ENCODE data around the gene ADGB.

Gene ADGB

GRCh38 chr6:146593986-146594385 lies 4.8 kb upstream of the ADGB start:
- TF ChIP-seq, protein P1, sequence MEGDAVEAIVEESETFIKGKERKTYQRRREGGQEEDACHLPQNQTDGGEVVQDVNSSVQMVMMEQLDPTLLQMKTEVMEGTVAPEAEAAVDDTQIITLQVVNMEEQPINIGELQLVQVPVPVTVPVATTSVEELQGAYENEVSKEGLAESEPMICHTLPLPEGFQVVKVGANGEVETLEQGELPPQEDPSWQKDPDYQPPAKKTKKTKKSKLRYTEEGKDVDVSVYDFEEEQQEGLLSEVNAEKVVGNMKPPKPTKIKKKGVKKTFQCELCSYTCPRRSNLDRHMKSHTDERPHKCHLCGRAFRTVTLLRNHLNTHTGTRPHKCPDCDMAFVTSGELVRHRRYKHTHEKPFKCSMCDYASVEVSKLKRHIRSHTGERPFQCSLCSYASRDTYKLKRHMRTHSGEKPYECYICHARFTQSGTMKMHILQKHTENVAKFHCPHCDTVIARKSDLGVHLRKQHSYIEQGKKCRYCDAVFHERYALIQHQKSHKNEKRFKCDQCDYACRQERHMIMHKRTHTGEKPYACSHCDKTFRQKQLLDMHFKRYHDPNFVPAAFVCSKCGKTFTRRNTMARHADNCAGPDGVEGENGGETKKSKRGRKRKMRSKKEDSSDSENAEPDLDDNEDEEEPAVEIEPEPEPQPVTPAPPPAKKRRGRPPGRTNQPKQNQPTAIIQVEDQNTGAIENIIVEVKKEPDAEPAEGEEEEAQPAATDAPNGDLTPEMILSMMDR (IDR thresholded peaks at IDR 0.05; ENCODE audit: control insufficient read depth, extremely low read depth, insufficient read depth): no peak

GRCh38 chr6:146594495-146594894 lies 4.3 kb upstream of the ADGB start:
- TF ChIP-seq, protein P1 (IDR thresholded peaks at IDR 0.05; ENCODE audit: control insufficient read depth, extremely low read depth, insufficient read depth): no peak
- no peak for DNase-seq (ENCODE audit: low read depth)
- H3K4me3 ChIP-seq (ENCODE audit: low read depth, low read length): no peak overlapping the region

More at GRCh38 chr6:146593986-146594385, 4.8 kb upstream of the ADGB start:
- no peak for DNase-seq (ENCODE audit: low read depth)
- no peak overlapping the region for H3K4me3 ChIP-seq (ENCODE audit: low read depth, low read length)

GRCh38 chr6:146595972-146596731 lies 2.6 kb upstream of the ADGB start:
- no peak overlapping the region for H3K4me3 ChIP-seq (ENCODE audit: low read depth, low read length)
- TF ChIP-seq, protein P1 (IDR thresholded peaks at IDR 0.05; ENCODE audit: control insufficient read depth, extremely low read depth, insufficient read depth): no peak
- DNase-seq (ENCODE audit: low read depth): no peak

DNA sequence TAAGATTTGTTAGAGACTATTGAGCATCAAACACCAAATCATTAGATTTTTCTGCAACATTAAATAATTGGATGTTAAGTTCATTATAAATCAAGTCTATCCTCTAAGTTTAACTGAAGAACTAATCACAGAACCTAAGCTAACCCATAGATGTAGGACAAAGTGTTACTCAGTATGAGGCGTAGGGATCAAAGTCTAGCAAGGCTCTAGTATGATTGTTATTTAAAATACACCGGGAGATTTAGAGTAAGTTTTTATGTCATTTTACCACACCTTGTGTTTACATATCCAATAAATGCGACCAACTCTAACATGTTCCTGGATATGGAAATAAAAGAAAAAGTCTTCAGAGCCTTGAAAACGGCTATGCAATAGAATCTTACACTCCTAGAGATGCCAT lies 2.6 kb downstream of the ADGB start:
- no peak for DNase-seq (ENCODE audit: low read depth)
- no peak overlapping the region for H3K4me3 ChIP-seq (ENCODE audit: low read depth, low read length)
- TF ChIP-seq, protein P1 (IDR thresholded peaks at IDR 0.05; ENCODE audit: control insufficient read depth, extremely low read depth, insufficient read depth): no peak

DNA sequence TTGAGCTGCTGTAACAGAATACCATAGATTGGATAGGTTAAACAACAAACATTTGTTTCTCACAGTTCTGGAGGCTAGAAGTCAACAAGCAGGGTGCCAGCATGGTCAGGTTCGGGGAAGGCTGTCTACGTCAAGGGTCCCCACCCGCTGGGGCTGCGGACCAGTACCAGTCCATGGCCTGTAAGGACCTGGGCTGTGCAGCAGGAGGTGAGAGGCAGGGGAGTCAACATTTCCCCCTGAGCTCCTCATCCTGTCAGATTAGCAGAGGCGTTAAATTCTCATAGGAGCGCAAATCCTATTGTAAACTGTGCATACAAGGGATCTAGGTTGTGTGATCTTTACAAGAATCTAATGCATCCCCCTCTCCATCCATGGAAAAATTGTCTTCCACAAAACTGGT lies 3.8 kb downstream of the ADGB start:
- no peak for DNase-seq (ENCODE audit: low read depth)
- H3K4me3 ChIP-seq (ENCODE audit: low read depth, low read length): no peak overlapping the region
- TF ChIP-seq, protein P1 (IDR thresholded peaks at IDR 0.05; ENCODE audit: control insufficient read depth, extremely low read depth, insufficient read depth): no peak

- TF ChIP-seq, protein P1 (IDR thresholded peaks at IDR 0.05; ENCODE audit: control insufficient read depth, extremely low read depth, insufficient read depth): no peak
- no peak overlapping the region for H3K4me3 ChIP-seq (ENCODE audit: low read depth, low read length)
- no peak for DNase-seq (ENCODE audit: low read depth)
Observed at GRCh38 chr6:146613947-146614346, 15.2 kb downstream of the ADGB start.

DNA sequence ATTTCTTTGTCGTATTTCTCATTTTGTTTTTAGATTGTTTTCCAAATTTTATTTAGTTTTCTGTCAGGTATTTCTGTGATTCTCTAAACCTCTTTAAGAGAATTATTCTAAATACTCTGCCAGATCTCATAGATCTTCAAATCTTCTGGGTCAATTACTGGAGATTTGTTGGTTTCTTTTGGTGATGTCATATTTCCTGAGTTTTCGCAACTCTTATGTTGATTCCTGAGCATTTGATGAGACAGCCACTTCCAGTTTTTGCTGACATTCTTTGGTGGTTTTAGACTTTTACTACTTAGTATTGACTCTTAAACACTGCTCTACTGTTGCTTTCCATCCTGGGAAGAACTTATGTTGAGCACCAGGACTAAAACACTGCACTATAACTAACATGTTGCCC lies 21.9 kb downstream of the ADGB start:
- DNase-seq (ENCODE audit: low read depth): no peak
- TF ChIP-seq, protein P1 (IDR thresholded peaks at IDR 0.05; ENCODE audit: control insufficient read depth, extremely low read depth, insufficient read depth): no peak
- no peak overlapping the region for H3K4me3 ChIP-seq (ENCODE audit: low read depth, low read length)
